Measurements from ENCODE around the gene CCL5.

Gene CCL5

GRCh38 chr17:35906926-35907637 lies 26.9 kb upstream of the CCL5 start:
- no peak for TF ChIP-seq CTCF (IDR thresholded peaks at IDR 0.05; ENCODE audit: low read depth, low read length)

GRCh38 chr17:35906191-35906925 lies 26.2 kb upstream of the CCL5 start:
- DNase-seq (ENCODE audit: extremely low read depth, low read depth), result no peak

More at GRCh38 chr17:35906926-35907637, 26.9 kb upstream of the CCL5 start:
- no peak for DNase-seq (ENCODE audit: extremely low read depth, low read depth)

GRCh38 chr17:35903451-35903850 lies 23.3 kb upstream of the CCL5 start:
- TF ChIP-seq CTCF (IDR thresholded peaks at IDR 0.05; ENCODE audit: low read depth, low read length), result no peak
- DNase-seq (ENCODE audit: extremely low read depth, low read depth), result no peak

More at GRCh38 chr17:35906191-35906925, 26.2 kb upstream of the CCL5 start:
- no peak for TF ChIP-seq CTCF (IDR thresholded peaks at IDR 0.05; ENCODE audit: low read depth, low read length)

- no peak for DNase-seq (ENCODE audit: extremely low read depth, low read depth)
- no peak for TF ChIP-seq CTCF (IDR thresholded peaks at IDR 0.05; ENCODE audit: low read depth, low read length)
Measured at GRCh38 chr17:35901631-35902175, 21.5 kb upstream of the CCL5 start.

GRCh38 chr17:35900708-35901480 lies 20.7 kb upstream of the CCL5 start:
- no peak for TF ChIP-seq CTCF (IDR thresholded peaks at IDR 0.05; ENCODE audit: low read depth, low read length)
- no peak for DNase-seq (ENCODE audit: extremely low read depth, low read depth)

GRCh38 chr17:35900280-35900679 lies 20.1 kb upstream of the CCL5 start:
- no peak for DNase-seq (ENCODE audit: extremely low read depth, low read depth)

More at GRCh38 chr17:35900280-35900679, 20.1 kb upstream of the CCL5 start:
- TF ChIP-seq CTCF (IDR thresholded peaks at IDR 0.05; ENCODE audit: low read depth, low read length), result no peak

Data from AG09319 (cell line).